A549 (cell line): ENCODE data around the gene USP20. TPM values are rescaled to one million over a fixed set of nuclear protein-coding genes. Genes with fewer than 3 reads are reported as not detected.

Experiments used
- ATAC-seq, 2 experiments: fragments of 200-7000 bp in 1 of 2; fragments of >200 bp in 1 of 2; cut with Nextera tagmentation in 1 of 2; cut with Tn5 transposase in 1 of 2; 3 replicates each; pipeline versions ENCODE4 v1.8.0 to v1.9.1; 2018 to 2020; ENCODE audit warnings: mild to moderate bottlenecking in 1 of 2, moderate library complexity in 1 of 2
- CTCF ChIA-PET: fragments of 300-600 bp; sonication (Branson Sonifier 250); formaldehyde crosslinking; extraction: SDS; loops from one replicate; lab custom pipeline; 2021; ENCODE audit warnings: antibody characterized with exemption, inconsistent platforms; lab: Yijun Ruan, JAX
- POLR2A ChIA-PET: fragments of 350-600 bp; formaldehyde crosslinking; extraction: SDS; loops from one replicate; lab custom pipeline; 2021; ENCODE audit warnings: antibody characterized with exemption, inconsistent platforms; lab: Yijun Ruan, JAX
- DNase-seq, 2 experiments: peaks; one replicate each; pipeline versions ENCODE4 v3.0.0 to v3.0.0-alpha.2; 2011 to 2016; ENCODE audit warnings: low read depth in 1 of 2, low spot score in 1 of 2
- FAIRE-seq: peaks from 2 replicates; lab custom pipeline; 2011; peaks lifted over from hg19 to GRCh38; lab: Jason Lieb, UNC
- H3K27ac ChIP-seq, 2 experiments: fragments of >200 bp; sonication (Bioruptor Twin); formaldehyde crosslinking; 3 replicates each; pipeline ENCODE4 v1.5.1; 2016 to 2017
- H3K4me1 ChIP-seq: fragments of >200 bp; sonication (Bioruptor Twin); formaldehyde crosslinking; 3 replicates; pipeline ENCODE4 v1.6.1; 2016
- H3K4me2 ChIP-seq: fragments of >200 bp; sonication (Bioruptor Twin); formaldehyde crosslinking; 3 replicates; pipeline ENCODE4 v1.6.1; 2016
- H3K4me3 ChIP-seq: fragments of >200 bp; sonication (Bioruptor Twin); formaldehyde crosslinking; 3 replicates; pipeline ENCODE4 v1.5.1; 2016
- H3K9me3 ChIP-seq: fragments of >200 bp; sonication (Bioruptor Twin); formaldehyde crosslinking; 3 replicates; pipeline ENCODE4 v1.6.1; 2016
- BCL3 ChIP-seq: fragments of >200 bp; sonication (Bioruptor Twin); formaldehyde crosslinking; IDR thresholded peaks from 3 replicates; pipeline ENCODE4 v1.6.1; 2016
- CEBPB ChIP-seq, 2 experiments: fragments of >200 bp in 1 of 2; sonication (Bioruptor Twin) in 1 of 2; formaldehyde crosslinking in 1 of 2; IDR thresholded peaks; 2 replicates each; pipeline ENCODE4 v1.6.1; 2012 to 2016
- CTCF ChIP-seq: fragments of >200 bp; sonication (Bioruptor Twin); formaldehyde crosslinking; IDR thresholded peaks from 3 replicates; pipeline ENCODE4 v1.5.1; 2016
- EHF ChIP-seq: fragments of 250-450 bp; sonication (Bioruptor Pico); IDR thresholded peaks from 2 replicates; pipeline ENCODE4 v1.5.0; 2020; ENCODE audit warnings: mild to moderate bottlenecking
- EHMT2 ChIP-seq: fragments of 200-600 bp; sonication (generic); IDR thresholded peaks from 2 replicates; pipeline ENCODE4 v1.6.1; 2016; ENCODE audit warnings: antibody characterized with exemption, low read depth, mild to moderate bottlenecking, moderate library complexity
- ESRRA ChIP-seq: fragments of 150-350 bp; IDR thresholded peaks from 2 replicates; pipeline ENCODE4 v1.6.1; 2014; ENCODE audit warnings: mild to moderate bottlenecking, low read length, borderline replicate concordance
- FOXS1 ChIP-seq: fragments of 250-450 bp; sonication (Bioruptor Pico); IDR thresholded peaks from 2 replicates; pipeline ENCODE4 v1.5.0; 2020; ENCODE audit warnings: mild to moderate bottlenecking, moderate library complexity
- HEYL ChIP-seq: fragments of 250-450 bp; sonication (Bioruptor Pico); IDR thresholded peaks from 2 replicates; pipeline ENCODE4 v1.8.0; 2021; ENCODE audit warnings: mild to moderate bottlenecking, moderate library complexity
- HOXB5 ChIP-seq: fragments of 250-450 bp; sonication (Bioruptor Pico); IDR thresholded peaks from 2 replicates; pipeline ENCODE4 v1.5.0; 2020; ENCODE audit warnings: mild to moderate bottlenecking, moderate library complexity
- JUNB ChIP-seq: fragments of >200 bp; sonication (Bioruptor Twin); formaldehyde crosslinking; IDR thresholded peaks from 2 replicates; pipeline ENCODE4 v1.6.1; 2016
- KDM5A ChIP-seq: fragments of 200-600 bp; sonication (generic); IDR thresholded peaks from 2 replicates; pipeline ENCODE4 v1.6.1; 2016; ENCODE audit warnings: antibody characterized with exemption, mild to moderate bottlenecking
- NPAS2 ChIP-seq: fragments of 250-450 bp; sonication (Bioruptor Pico); IDR thresholded peaks from 2 replicates; pipeline ENCODE4 v1.8.0; 2022; ENCODE audit warnings: mild to moderate bottlenecking, moderate library complexity, borderline replicate concordance
- NR3C1 ChIP-seq: fragments of >200 bp; sonication (Bioruptor Twin); formaldehyde crosslinking; IDR thresholded peaks from 3 replicates; pipeline ENCODE4 v1.6.1; 2017
- RAD21 ChIP-seq, 2 experiments: fragments of >200 bp in 1 of 2; sonication (Bioruptor Twin) in 1 of 2; formaldehyde crosslinking in 1 of 2; IDR thresholded peaks in 1 of 2; conservative IDR thresholded peaks in 1 of 2; 2 replicates in 1 of 2; 3 replicates in 1 of 2; pipeline ENCODE4 v1.6.1; 2012 to 2018; ENCODE audit warnings: inconsistent platforms in 1 of 2
- RCOR1 ChIP-seq: fragments of 150-350 bp; IDR thresholded peaks from 2 replicates; pipeline ENCODE4 v1.6.1; 2014; ENCODE audit warnings: antibody characterized with exemption, low read length, low read depth
- REST ChIP-seq: fragments of 200-600 bp; sonication (generic); IDR thresholded peaks from 2 replicates; pipeline ENCODE4 v1.6.1; 2016; ENCODE audit warnings: antibody characterized with exemption, mild to moderate bottlenecking, moderate library complexity
- SMC3 ChIP-seq: fragments of >200 bp; sonication (Bioruptor Twin); formaldehyde crosslinking; IDR thresholded peaks from 3 replicates; pipeline ENCODE4 v1.6.1; 2018; ENCODE audit warnings: inconsistent platforms
- TFCP2L1 ChIP-seq: fragments of 250-450 bp; sonication (Bioruptor Pico); IDR thresholded peaks from 2 replicates; pipeline ENCODE4 v1.5.0; 2021; ENCODE audit warnings: mild to moderate bottlenecking
- TP53 ChIP-seq: fragments of 250-450 bp; sonication (Bioruptor Pico); IDR thresholded peaks from 2 replicates; pipeline ENCODE4 v1.5.0; 2021; ENCODE audit warnings: mild to moderate bottlenecking, moderate library complexity
- ZC3H11A ChIP-seq: fragments of 450-650 bp; IDR thresholded peaks from 2 replicates; pipeline ENCODE4 v1.6.1; 2014; ENCODE audit warnings: antibody characterized with exemption, mild to moderate bottlenecking
- WGBS: methylation state at CpG from one replicate; pipeline ENCODE4 v1.1.6; 2017; ENCODE audit errors: missing lambda C conversion rate; 5-methylcytosine and 5-hydroxymethylcytosine counted together
- polyA plus RNA-seq, 4 experiments: library from polyadenylated mRNA; depleted of rRNA in 3 of 4; stranded (reverse); fragments of >200 nt; fragmentation: RNase III in 1 of 4; extraction: RNeasy Plus Mini Kit Qiagen cat#74134 plus additional on column Dnase treatment in 1 of 4; gene quantifications; 2 replicates in 3 of 4; 3 replicates in 1 of 4; pipeline ENCODE4 v1.2.3, GENCODE V29; 2011 to 2017

USP20 gene
- polyA plus RNA-seq, 2 of the 4 experiments (the other 2 are of a cell fraction) = 3.9 to 5.0 TPM

GRCh38 chr9:129816501-129817435, 18.5 kb upstream of the USP20 start:
- no peak overlapping the region for H3K27ac ChIP-seq
- TF ChIP-seq ESRRA (no peak), TFCP2L1 (CRISPR knock-in tag) (no peak), RCOR1 (no peak), EHMT2 (no peak), KDM5A (no peak), JUNB (no peak)
- TF ChIP-seq, all 56 proteins: peak for 0
- ATAC-seq (no peak), DNase-seq (no peak), FAIRE-seq (no peak)
- H3K4me1 ChIP-seq = peaks cover 2% of the 10 kb centered on the region; the same call in 1 of the 3 replicates
- H3K4me2 ChIP-seq = no peak overlapping the region
- WGBS = 93% methylated on average over 14 of the region's 14 CpGs
- H3K4me3 ChIP-seq = no peak overlapping the region
- CTCF ChIA-PET = interaction anchor here (1.2 kb wide), 1 partner anchor 18 kb away, joined by 3 read pairs; no protein-coding TSS in a partner anchor
- H3K9me3 ChIP-seq = no peaks in the 10 kb centered on the region
- POLR2A ChIA-PET = no interaction called here

GRCh38 chr9:129822898-129823541, 12.2 kb upstream of the USP20 start:
- FAIRE-seq (no peak), ATAC-seq (peak; percentile 62 to 68), DNase-seq (peak in 1 of 2 experiments; percentile 43)
- 41% methylated on average over 20 of the region's 26 CpGs for WGBS
- Histone ChIP-seq H3K27ac (peak overlapping the region; percentile 96 to 98), H3K9me3 (no peaks in the 10 kb centered on the region), H3K4me1 (peaks cover 6% of the 10 kb centered on the region; the same call in 2 of the 3 replicates), H3K4me2 (peak overlapping the region; percentile 96), H3K4me3 (peak overlapping the region; percentile 88)
- POLR2A ChIA-PET = no interaction called here
- CTCF ChIA-PET = interaction anchor here (1.5 kb wide), 1 partner anchor 11 kb away, joined by 5 read pairs; no protein-coding TSS in a partner anchor
- TF ChIP-seq FOXS1 (no peak), REST (no peak), EHF (CRISPR knock-in tag) (no peak), CEBPB (IDR thresholded peaks at IDR 0.05) (peak in 1 of 2 experiments; percentile 27; a peak in 1 of 4 replicates)

- POLR2A ChIA-PET = no interaction called here
Measured at GRCh38 chr9:129823542-129823934, 11.7 kb upstream of the USP20 start.

More at GRCh38 chr9:129823542-129823934, 11.7 kb upstream of the USP20 start:
- peak in 1 of 2 experiments; percentile 17 for DNase-seq
- ATAC-seq = peak; percentile 63 to 66; a peak in 5 of 6 replicates
- Histone ChIP-seq H3K4me3 (peak overlapping the region; percentile 88), H3K4me2 (peak overlapping the region; percentile 96), H3K4me1 (peaks cover 6% of the 10 kb centered on the region; the same call in 2 of the 3 replicates), H3K9me3 (no peaks in the 10 kb centered on the region), H3K27ac (peak overlapping the region; percentile 96 to 98)
- no CpG with 5 or more reads among the region's 15 CpGs for WGBS
- FAIRE-seq = no peak
- TF ChIP-seq KDM5A (no peak), CTCF (no peak), BCL3 (no peak), CEBPB (IDR thresholded peaks at IDR 0.05) (no peak), ZC3H11A (no peak), HOXB5 (CRISPR knock-in tag) (no peak), RAD21 (conservative IDR thresholded peaks at IDR 0.05 in 1 of 2, IDR thresholded peaks at IDR 0.05 in 1 of 2) (no peak), NR3C1 (no peak), HEYL (no peak), NPAS2 (CRISPR knock-in tag) (no peak), TP53 (CRISPR knock-in tag) (no peak), SMC3 (no peak)
- CTCF ChIA-PET = no interaction called here
